A673 (cell line): ENCODE results near the gene CCDC148.

Experiments used
- CTCF ChIP-seq: fragments of 300-800, 200-600 bp; sonication (generic); conservative IDR thresholded peaks from 2 replicates; pipeline ENCODE4 v1.5.1; 2017; ENCODE audit warnings: low read depth, mild to moderate bottlenecking, antibody characterized with exemption, low read length, moderate library complexity, mixed read lengths
- EZH2 ChIP-seq: fragments of 200-600 bp; sonication (generic); IDR thresholded peaks from 2 replicates; pipeline ENCODE4 v1.6.1; 2017; ENCODE audit warnings: borderline replicate concordance, low read depth, mild to moderate bottlenecking, mixed read lengths, antibody characterized with exemption, low read length; ENCODE audit not compliant: poor library complexity, severe bottlenecking

- no peak for TF ChIP-seq CTCF
- no peak for TF ChIP-seq EZH2
Observed at GRCh38 chr2:158414538-158414937, 42.0 kb downstream of the CCDC148 start.
